Smooth muscle cell (in vitro differentiated cells): ENCODE measurements around the gene ZNF485. TPM values are rescaled to one million over a fixed set of nuclear protein-coding genes. Genes with fewer than 3 reads are reported as not detected.
"Not testable (repeated sequence)": the region's sequence is repeated elsewhere in the genome, so short reads cannot be mapped to it uniquely, and the experiment has no call there.

Experiments
- DNase-seq: peaks from one replicate; lab custom pipeline; 2025; ENCODE audit not compliant: unreplicated experiment; lab: John Stamatoyannopoulos, UW
- H2AFZ ChIP-seq: fragments of 200-600 bp; sonication (generic); 2 replicates; pipeline ENCODE4 v1.6.0; 2016; ENCODE audit warnings: antibody characterized with exemption, low read depth, mild to moderate bottlenecking
- H3F3A ChIP-seq: fragments of 200-600 bp; sonication (generic); 2 replicates; pipeline ENCODE4 v1.6.0; 2017; ENCODE audit warnings: antibody characterized with exemption, low read depth
- H3K27ac ChIP-seq: fragments of 200-600 bp; sonication (generic); 2 replicates; pipeline ENCODE4 v1.5.1; 2016; ENCODE audit warnings: low read depth, mild to moderate bottlenecking
- H3K27me3 ChIP-seq: fragments of 200-600 bp; sonication (generic); 2 replicates; pipeline ENCODE4 v1.6.1; 2016; ENCODE audit warnings: low read depth, mild to moderate bottlenecking
- H3K36me3 ChIP-seq: fragments of 200-600 bp; sonication (generic); 2 replicates; pipeline ENCODE4 v1.5.1; 2016; ENCODE audit warnings: low read depth
- H3K4me1 ChIP-seq: fragments of 200-600 bp; sonication (generic); 2 replicates; pipeline ENCODE4 v1.5.1; 2016; ENCODE audit warnings: low read depth
- H3K4me2 ChIP-seq: fragments of 200-600 bp; sonication (generic); 2 replicates; pipeline ENCODE4 v1.6.0; 2016; ENCODE audit warnings: mild to moderate bottlenecking
- H3K4me3 ChIP-seq: fragments of 200-600 bp; sonication (generic); 2 replicates; pipeline ENCODE4 v1.5.1; 2016; ENCODE audit warnings: mild to moderate bottlenecking
- H3K79me2 ChIP-seq: fragments of 200-600 bp; sonication (generic); 2 replicates; pipeline ENCODE4 v1.6.0; 2016; ENCODE audit warnings: low read depth, mild to moderate bottlenecking
- H3K9ac ChIP-seq: fragments of 200-600 bp; sonication (generic); 2 replicates; pipeline ENCODE4 v1.6.0; 2016; ENCODE audit warnings: low read depth
- H3K9me3 ChIP-seq: fragments of 200-600 bp; sonication (generic); replicated peaks from 2 replicates; pipeline ENCODE4 v1.5.1; 2016; ENCODE audit warnings: low read depth
- H4K20me1 ChIP-seq: fragments of 200-600 bp; sonication (generic); 2 replicates; pipeline ENCODE4 v1.6.0; 2016; ENCODE audit warnings: low read depth
- WGBS: methylation state at CpG from one replicate; pipeline ENCODE4 v1.1.7; 2016; ENCODE audit warnings: low lambda C conversion rate; 5-methylcytosine and 5-hydroxymethylcytosine counted together
- polyA plus RNA-seq: library from polyadenylated mRNA; unstranded; fragments of >200 nt; fragmentation: Nextera tagmentation; extraction: Ambion mirVana; gene quantifications from 2 replicates; pipeline ENCODE4 v1.2.1, GENCODE V29; 2016
- total RNA-seq: library from RNA; depleted of rRNA; stranded (reverse); fragments of >200 nt; gene quantifications from 2 replicates; pipeline ENCODE4 v1.2.3, GENCODE V29; 2014
- TF ChIP-seq, protein P1 (sequence below): fragments of 200-600 bp; sonication (generic); IDR thresholded peaks from 2 replicates; pipeline ENCODE4 v1.5.1; 2017; ENCODE audit warnings: borderline replicate concordance, mild to moderate bottlenecking, antibody characterized with exemption; ENCODE audit not compliant: insufficient read depth, poor library complexity, severe bottlenecking

The ZNF485 gene
- total and polyA plus RNA-seq, 2 experiments from 2014 or later: 1.8 to 2.9 TPM

DNA sequence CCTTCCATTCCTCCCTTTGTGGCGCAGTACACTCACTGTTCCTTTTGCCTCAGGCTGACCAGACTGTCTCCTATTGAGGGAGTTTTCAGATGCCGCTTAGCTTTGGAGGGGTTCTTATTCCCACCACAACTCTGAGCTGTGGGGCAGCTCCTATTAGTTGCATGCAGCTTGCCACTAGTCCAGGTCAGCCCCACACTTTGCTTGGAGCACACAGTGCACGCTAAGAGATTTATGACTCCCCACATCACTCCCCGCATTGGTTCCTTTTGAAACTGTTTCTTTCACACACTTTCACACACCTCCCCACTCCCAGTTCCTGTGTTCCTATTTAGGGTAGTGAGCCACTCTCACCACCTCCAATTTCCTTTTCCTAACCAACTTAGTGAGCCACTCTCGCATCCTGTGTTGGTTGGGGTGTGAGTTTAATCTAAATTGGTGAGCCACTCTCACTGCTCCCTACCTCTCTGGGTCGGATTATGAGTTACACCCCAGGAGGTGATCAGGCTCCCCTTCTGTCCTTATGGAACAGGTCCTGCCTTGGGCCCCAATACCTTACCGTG, 10.4 kb upstream of the ZNF485 start:
- no peak overlapping the region for H3K4me2 ChIP-seq
- H3K27ac ChIP-seq: no peak overlapping the region
- H3K36me3 ChIP-seq: no peaks in the 10 kb centered on the region
- no peak overlapping the region for H2AFZ ChIP-seq
- TF ChIP-seq, protein P1, sequence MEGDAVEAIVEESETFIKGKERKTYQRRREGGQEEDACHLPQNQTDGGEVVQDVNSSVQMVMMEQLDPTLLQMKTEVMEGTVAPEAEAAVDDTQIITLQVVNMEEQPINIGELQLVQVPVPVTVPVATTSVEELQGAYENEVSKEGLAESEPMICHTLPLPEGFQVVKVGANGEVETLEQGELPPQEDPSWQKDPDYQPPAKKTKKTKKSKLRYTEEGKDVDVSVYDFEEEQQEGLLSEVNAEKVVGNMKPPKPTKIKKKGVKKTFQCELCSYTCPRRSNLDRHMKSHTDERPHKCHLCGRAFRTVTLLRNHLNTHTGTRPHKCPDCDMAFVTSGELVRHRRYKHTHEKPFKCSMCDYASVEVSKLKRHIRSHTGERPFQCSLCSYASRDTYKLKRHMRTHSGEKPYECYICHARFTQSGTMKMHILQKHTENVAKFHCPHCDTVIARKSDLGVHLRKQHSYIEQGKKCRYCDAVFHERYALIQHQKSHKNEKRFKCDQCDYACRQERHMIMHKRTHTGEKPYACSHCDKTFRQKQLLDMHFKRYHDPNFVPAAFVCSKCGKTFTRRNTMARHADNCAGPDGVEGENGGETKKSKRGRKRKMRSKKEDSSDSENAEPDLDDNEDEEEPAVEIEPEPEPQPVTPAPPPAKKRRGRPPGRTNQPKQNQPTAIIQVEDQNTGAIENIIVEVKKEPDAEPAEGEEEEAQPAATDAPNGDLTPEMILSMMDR: no peak
- H4K20me1 ChIP-seq: no peaks in the 10 kb centered on the region
- no peaks in the 10 kb centered on the region for H3K4me1 ChIP-seq
- no peak overlapping the region for H3K9ac ChIP-seq
- H3F3A ChIP-seq: no peaks in the 10 kb centered on the region
- 90% methylated on average over 7 of the region's 7 CpGs for WGBS
- H3K9me3 ChIP-seq: no peaks in the 10 kb centered on the region
- H3K27me3 ChIP-seq: no peaks in the 10 kb centered on the region
- no peak overlapping the region for H3K4me3 ChIP-seq
- H3K79me2 ChIP-seq: no peaks in the 10 kb centered on the region
- no peak for DNase-seq

DNA sequence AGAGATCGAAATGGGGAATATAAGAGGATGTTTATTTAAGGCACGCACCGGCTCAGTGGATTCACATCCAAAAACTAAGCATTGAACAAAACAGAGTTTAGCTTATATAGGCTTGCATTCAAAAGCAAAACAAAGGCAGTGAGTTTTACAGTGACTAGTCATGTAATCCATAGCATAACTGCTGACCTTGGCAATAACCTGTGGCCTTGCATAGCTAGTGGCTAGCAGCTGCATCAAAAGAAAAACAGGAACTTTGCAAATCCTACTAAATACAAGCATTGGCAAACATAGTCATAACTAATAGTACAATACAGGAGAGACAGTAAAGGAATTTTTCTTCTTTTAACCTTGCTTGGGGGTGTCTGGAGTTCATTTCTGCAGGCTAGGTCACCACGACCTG, 9.7 kb upstream of the ZNF485 start:
- Histone ChIP-seq H3K79me2 (no peaks in the 10 kb centered on the region), H3K27me3 (no peaks in the 10 kb centered on the region), H3F3A (no peaks in the 10 kb centered on the region), H2AFZ (no peak overlapping the region), H3K27ac (no peak overlapping the region), H4K20me1 (no peaks in the 10 kb centered on the region), H3K36me3 (no peaks in the 10 kb centered on the region), H3K9ac (no peak overlapping the region), H3K4me3 (no peak overlapping the region), H3K4me1 (no peaks in the 10 kb centered on the region), H3K9me3 (no peaks in the 10 kb centered on the region), H3K4me2 (no peak overlapping the region)
- no peak for DNase-seq
- 95% methylated on average over 4 of the region's 4 CpGs for WGBS
- TF ChIP-seq, protein P1: no peak

DNA sequence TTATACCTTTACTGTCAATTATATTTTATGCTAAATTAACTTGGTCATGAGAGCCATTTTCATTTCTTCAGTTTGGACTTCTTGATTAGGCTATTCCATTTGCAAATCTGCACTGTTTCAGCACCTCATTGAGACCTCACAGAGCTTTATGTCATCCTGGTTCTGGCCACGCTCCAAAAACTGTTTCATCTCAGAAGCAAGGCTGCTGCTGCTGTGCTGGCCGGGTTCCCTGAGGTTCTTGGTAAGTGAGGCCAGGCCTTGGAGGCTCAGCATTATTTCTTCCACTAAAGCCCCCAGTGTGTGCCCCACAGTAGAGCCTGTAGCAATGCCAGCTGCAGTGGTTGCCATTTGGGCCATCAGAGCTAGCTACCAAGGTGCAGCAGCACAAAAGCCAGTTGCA, 7.8 kb upstream of the ZNF485 start:
- H3K27me3 ChIP-seq: no peaks in the 10 kb centered on the region
- H3K9me3 ChIP-seq: no peaks in the 10 kb centered on the region
- no peak overlapping the region for H2AFZ ChIP-seq
- H3F3A ChIP-seq: no peaks in the 10 kb centered on the region
- no peak overlapping the region for H3K4me3 ChIP-seq
- no peak overlapping the region for H3K9ac ChIP-seq
- H3K36me3 ChIP-seq: no peaks in the 10 kb centered on the region
- no peak for DNase-seq
- no peaks in the 10 kb centered on the region for H3K4me1 ChIP-seq
- no peaks in the 10 kb centered on the region for H4K20me1 ChIP-seq
- WGBS: 75% methylated on average over 2 of the region's 2 CpGs
- no peak overlapping the region for H3K4me2 ChIP-seq
- no peaks in the 10 kb centered on the region for H3K79me2 ChIP-seq
- TF ChIP-seq, protein P1: no peak
- H3K27ac ChIP-seq: no peak overlapping the region

DNA sequence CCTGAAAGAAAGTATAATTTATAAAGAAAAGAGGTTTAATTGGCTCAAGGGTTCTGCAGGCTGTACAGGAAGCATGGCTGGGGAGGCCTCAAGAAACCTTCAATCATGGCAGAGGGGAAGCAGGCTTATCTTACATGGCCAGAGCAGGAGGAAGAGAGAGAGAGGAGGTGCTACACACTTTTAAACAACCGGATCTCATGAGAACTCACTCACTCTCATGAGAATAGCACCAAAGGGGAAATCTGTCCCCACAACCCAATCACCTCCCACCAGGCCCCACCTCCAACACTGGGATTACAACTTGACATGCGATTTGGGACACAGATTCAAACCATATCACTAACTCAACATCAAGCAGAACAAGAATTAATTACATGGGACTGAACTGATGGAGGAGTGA, 6.9 kb upstream of the ZNF485 start:
- TF ChIP-seq, protein P1: no peak
- H3K4me1 ChIP-seq: no peaks in the 10 kb centered on the region
- H3K9ac ChIP-seq: no peak overlapping the region
- H2AFZ ChIP-seq: no peak overlapping the region
- no peak overlapping the region for H3K27ac ChIP-seq
- no peak for DNase-seq
- H3K27me3 ChIP-seq: no peaks in the 10 kb centered on the region
- H3F3A ChIP-seq: no peaks in the 10 kb centered on the region
- H3K36me3 ChIP-seq: no peaks in the 10 kb centered on the region
- no peaks in the 10 kb centered on the region for H4K20me1 ChIP-seq
- no peaks in the 10 kb centered on the region for H3K79me2 ChIP-seq
- H3K4me3 ChIP-seq: no peak overlapping the region
- H3K4me2 ChIP-seq: no peak overlapping the region
- H3K9me3 ChIP-seq: no peaks in the 10 kb centered on the region
- WGBS: 79% methylated on average over 2 of the region's 2 CpGs

DNA sequence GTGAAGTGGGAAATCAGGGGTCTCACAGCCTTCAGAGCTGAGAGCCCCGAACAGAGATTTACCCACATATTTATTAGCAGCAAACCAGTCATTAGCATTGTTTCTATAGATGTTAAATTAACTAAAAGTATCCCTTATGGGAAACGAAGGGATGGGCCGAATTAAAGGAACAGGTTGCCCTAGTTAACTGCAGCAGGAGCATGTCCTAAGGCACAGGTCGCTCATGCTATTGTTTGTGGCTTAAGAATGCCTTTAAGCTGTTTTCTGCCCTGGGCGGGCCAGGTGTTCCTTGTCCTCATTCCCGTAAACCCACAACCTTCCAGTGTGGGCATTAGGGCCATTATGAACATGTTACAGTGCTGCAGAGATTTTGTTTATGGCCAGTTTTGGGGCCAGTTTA, 4.7 kb upstream of the ZNF485 start:
- not testable (repeated sequence) for H3K36me3 ChIP-seq, DNase-seq, H3K27ac ChIP-seq, H3K4me3 ChIP-seq, H3K9me3 ChIP-seq, H4K20me1 ChIP-seq, H3K79me2 ChIP-seq, H3F3A ChIP-seq, H3K4me1 ChIP-seq, H2AFZ ChIP-seq, H3K9ac ChIP-seq, H3K27me3 ChIP-seq, H3K4me2 ChIP-seq
- WGBS: 82% methylated on average over 6 of the region's 6 CpGs
